A673 (cell line): ENCODE data around the gene INPP1.

Source experiments
- EZH2 ChIP-seq: fragments of 200-600 bp; sonication (generic); IDR thresholded peaks from 2 replicates; pipeline ENCODE4 v1.6.1; 2017; ENCODE audit warnings: borderline replicate concordance, low read depth, mild to moderate bottlenecking, mixed read lengths, antibody characterized with exemption, low read length; ENCODE audit not compliant: poor library complexity, severe bottlenecking
- TF ChIP-seq, protein P1 (sequence below): fragments of 300-800, 200-600 bp; sonication (generic); conservative IDR thresholded peaks from 2 replicates; pipeline ENCODE4 v1.5.1; 2017; ENCODE audit warnings: low read depth, mild to moderate bottlenecking, antibody characterized with exemption, low read length, moderate library complexity, mixed read lengths

DNA sequence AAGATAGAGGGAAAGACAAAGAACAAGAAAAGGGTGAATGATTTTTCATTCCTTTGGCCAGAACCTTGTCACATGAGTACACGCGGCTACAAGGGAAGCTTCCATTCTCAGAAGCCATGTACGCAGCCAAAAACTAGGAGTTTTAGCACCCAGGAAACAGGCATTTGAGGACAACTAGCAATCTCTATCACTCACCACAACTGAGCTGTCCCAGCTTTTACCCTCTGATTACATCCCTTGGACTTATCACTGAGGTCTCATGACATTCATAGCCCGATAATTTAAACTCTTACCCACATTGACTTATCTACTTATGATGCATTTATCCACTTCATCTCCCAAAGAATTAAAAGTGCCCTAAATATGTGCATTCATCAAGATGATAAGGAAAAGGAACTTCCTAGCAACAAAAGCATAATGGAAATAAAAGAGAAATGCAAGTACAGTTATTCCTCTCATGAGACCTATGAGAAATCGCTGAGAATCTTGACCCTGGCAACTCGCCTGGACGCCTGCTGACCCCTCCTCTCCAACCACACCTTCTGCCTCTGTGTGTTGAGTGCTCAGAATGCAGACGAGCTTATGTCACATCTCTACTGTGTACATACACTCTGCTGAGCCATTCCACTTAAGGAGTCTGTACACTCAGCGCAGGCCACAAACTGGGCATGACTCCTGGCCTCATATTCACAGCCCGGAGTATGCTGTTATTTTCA, 36.0 kb downstream of the INPP1 start:
- TF ChIP-seq, protein P1, sequence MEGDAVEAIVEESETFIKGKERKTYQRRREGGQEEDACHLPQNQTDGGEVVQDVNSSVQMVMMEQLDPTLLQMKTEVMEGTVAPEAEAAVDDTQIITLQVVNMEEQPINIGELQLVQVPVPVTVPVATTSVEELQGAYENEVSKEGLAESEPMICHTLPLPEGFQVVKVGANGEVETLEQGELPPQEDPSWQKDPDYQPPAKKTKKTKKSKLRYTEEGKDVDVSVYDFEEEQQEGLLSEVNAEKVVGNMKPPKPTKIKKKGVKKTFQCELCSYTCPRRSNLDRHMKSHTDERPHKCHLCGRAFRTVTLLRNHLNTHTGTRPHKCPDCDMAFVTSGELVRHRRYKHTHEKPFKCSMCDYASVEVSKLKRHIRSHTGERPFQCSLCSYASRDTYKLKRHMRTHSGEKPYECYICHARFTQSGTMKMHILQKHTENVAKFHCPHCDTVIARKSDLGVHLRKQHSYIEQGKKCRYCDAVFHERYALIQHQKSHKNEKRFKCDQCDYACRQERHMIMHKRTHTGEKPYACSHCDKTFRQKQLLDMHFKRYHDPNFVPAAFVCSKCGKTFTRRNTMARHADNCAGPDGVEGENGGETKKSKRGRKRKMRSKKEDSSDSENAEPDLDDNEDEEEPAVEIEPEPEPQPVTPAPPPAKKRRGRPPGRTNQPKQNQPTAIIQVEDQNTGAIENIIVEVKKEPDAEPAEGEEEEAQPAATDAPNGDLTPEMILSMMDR: no peak
- no peak for TF ChIP-seq EZH2
